HCEC 1CT (cell line): Measurements from ENCODE around the gene TRAF3.

ENCODE experiments used
- DNase-seq: peaks from one replicate; pipeline ENCODE4 v3.0.0-alpha.2; 2017

The TRAF3 gene

GRCh38 chr14:102897299-102898027, 120.2 kb downstream of the TRAF3 start:
- no peak for DNase-seq

- DNase-seq = no peak
Observed at GRCh38 chr14:102898298-102898697, 121.0 kb downstream of the TRAF3 start.

- no peak for DNase-seq
Observed at GRCh38 chr14:102898776-102899515, 121.7 kb downstream of the TRAF3 start.

- DNase-seq = no peak
Observed at GRCh38 chr14:102899516-102899900, 122.3 kb downstream of the TRAF3 start.

DNA sequence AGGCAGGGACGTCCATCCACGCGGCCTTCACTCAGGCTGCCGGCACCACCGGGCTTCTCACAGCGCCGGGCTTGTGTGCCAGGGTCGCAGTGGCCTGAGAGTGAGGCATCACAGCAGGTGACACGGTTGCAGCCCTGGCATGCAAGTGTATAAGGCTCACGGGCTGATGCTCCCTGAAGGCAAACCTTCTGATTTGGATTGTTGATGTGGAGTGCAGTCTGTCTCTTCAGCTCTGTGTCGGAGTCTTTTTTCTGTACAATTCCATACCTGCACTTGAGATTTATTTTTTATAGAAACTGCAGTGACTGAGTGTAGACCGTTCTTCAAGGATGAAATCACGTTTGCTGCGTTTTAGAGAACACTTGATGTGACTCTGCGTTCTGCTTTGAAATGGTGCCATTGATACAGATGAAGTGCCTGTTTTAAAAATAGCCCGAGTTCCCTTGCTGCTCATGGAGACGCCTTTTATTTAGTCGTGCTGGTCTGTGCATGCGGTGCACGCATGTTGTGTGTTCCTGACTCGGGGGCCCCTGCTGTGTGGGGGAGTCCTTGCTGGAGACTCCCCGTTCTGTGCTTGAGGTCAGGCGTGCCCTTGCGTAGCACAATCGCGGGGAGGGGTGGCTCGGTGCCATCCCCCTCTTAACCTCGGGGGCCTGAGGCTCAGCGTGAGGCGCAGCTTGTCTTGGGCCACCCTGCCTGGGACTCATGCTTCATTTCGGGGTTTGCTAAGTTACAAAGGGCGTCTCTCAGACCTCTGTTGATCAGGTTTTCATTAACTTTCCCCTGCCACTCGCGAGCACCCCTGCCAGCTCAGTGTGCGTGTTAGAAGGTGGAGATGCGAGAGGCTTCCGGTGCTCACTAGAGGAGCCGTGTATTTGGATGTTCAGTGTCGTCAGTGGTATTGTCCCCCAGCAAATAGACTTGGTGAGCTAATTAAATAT, 123.7 kb downstream of the TRAF3 start:
- DNase-seq = no peak

DNA sequence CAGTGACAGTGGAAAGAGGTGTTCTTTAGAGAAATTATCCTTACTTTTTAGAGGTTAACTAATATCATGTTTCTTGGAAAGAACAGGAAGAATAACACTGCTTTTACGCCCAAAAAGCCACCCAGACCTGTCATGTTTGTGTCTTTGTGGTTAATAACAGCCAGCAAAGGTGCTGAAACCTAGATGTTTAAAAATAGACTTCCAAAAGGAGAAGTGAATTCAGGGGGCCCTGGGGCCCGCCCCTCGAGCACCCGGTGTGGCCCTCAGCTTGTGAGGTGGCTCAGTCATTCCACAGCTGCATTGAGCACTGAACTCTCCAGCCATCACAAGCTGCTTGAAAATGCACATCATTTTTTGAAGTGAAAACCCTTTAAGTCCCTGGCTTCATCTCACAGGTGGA, 124.4 kb downstream of the TRAF3 start:
- no peak for DNase-seq

DNA sequence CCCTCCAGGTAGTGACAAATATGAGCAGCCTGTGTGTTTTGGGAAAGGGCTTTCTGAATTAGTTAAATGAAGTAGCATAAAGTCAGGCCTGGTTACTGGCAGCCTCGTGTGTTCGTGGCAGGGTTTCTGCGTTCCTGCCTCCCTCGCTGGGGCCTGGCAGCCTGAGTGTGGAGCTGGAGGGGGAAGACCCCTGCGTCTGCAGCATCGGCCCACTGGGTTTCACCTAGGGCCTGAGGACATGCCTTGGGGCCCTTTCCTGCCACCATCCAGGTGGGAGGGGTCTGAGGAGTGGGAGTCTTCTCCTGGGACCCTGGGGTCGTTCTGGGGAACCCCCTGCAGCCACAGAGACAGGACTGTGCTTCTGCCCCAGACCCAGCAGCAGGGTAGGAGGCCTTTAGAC, 124.8 kb downstream of the TRAF3 start:
- DNase-seq = no peak

DNA sequence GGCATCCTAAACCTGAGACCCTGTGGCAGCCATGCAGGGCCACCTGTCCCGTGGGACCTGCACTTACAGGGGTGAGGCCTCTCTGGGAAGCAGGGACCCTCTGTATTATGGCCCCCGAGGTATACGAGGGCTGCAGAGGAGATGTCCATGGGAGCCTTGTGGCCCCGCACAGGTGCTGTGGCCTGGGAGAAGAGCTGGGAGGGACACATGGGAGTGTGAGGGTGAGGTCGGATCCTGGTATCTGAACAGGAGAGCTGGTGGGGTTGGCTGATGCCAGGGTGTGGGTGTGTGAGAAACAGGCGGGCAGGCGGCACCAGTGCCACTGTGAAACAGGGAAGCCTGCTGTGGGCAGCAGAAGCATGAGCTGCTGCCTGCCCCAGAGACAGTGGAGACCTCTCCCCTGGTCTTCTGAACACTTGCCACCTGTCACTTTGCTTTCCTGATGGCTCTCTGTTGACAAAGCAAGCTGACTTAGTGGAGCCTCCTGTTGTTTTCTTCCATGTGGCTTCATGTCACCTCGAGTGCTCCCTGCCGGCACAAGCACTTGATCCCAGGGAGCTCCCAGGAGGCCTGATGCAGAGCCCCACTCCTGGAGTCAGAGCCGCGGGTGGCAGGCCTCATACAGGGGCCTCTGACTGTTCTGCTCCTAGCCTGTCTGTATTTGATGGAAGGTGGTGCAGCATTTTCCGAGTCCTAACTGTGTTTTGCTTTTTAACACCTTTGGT, 125.4 kb downstream of the TRAF3 start:
- no peak for DNase-seq

- no peak for DNase-seq
Observed at GRCh38 chr14:102903248-102903888, 126.1 kb downstream of the TRAF3 start.

- no peak for DNase-seq
Observed at GRCh38 chr14:102903889-102904512, 126.8 kb downstream of the TRAF3 start.

DNA sequence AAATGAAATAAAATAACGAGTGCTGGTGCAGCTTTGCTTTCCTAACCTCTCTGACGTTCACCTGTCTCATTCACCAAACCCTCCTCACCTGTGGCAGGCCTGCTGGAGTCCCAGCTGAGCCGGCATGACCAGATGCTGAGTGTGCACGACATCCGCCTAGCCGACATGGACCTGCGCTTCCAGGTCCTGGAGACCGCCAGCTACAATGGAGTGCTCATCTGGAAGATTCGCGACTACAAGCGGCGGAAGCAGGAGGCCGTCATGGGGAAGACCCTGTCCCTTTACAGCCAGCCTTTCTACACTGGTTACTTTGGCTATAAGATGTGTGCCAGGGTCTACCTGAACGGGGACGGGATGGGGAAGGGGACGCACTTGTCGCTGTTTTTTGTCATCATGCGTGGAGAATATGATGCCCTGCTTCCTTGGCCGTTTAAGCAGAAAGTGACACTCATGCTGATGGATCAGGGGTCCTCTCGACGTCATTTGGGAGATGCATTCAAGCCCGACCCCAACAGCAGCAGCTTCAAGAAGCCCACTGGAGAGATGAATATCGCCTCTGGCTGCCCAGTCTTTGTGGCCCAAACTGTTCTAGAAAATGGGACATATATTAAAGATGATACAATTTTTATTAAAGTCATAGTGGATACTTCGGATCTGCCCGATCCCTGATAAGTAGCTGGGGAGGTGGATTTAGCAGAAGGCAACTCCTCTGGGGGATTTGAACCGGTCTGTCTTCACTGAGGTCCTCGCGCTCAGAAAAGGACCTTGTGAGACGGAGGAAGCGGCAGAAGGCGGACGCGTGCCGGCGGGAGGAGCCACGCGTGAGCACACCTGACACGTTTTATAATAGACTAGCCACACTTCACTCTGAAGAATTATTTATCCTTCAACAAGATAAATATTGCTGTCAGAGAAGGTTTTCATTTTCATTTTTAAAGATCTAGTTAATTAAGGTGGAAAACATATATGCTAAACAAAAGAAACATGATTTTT, 128.2 kb downstream of the TRAF3 start:
- no peak for DNase-seq

DNA sequence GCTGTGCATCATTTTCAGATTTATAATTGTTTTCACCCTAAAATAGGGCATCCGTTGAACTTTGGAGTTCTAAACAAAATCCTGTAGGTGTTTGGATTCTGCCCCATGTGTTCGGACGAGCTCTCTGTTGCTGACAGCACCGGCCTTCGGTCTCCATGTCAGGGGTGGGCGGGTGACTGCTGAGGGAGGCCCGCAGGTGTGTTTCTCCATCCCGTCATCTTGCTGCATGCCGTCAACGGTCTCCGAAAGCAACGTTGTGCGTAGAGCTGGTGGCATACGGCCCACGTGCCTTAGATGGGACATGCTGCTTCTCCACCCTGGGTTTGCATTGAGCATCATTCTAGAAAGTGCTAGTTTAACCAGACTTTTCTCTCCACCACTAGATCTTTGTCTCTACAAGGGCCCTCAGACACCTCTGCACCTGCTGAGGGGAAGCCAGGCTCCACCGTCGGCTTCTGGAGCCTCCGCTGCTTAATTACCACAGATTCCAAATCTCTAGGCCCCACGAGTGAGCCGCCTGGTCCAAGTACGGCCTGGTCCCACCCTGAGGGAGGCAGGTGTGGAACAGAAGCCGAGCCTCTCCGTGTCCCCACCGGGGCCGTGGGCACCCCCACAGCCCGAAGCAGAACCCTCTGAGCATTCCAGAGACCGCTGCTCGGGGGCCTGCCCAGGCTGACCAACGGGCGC, 129.5 kb downstream of the TRAF3 start:
- no peak for DNase-seq

- no peak for DNase-seq
Observed at GRCh38 chr14:102907303-102907844, 130.1 kb downstream of the TRAF3 start.

GRCh38 chr14:102907980-102908730, 130.9 kb downstream of the TRAF3 start:
- no peak for DNase-seq

DNA sequence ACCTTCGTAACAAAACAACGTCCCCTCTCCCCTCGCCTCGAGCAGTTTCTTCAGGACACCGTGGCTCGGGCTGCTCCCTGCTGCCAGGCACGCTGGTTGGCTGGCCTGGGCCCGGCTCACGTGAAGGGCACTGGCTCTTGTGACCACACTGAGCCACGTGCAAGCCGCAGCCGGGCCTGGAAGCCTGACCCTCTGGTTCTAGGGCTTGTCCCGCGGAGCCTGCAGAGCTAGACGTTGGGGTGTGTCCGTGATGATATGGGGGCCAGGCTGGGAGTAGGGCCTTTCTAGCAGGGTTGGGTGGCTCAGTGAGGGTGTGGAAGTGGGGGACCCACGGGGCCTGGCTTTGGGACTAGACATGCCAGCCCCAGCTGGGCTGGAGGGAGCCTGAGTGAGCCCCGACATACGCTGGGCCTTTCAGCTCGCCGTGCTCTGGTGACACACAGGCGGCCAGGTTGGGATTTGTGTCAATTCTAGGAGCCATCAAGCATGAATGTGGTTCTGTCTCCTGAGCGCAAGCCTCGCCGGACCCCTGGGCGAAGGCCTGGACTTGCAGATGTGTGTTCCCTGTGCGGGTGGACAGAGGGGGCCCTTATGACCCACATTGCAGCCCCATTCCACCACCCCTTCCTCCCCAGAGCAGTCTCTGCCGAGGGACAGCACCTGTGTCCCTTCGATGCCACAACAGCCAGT, 131.7 kb downstream of the TRAF3 start:
- DNase-seq = no peak

DNA sequence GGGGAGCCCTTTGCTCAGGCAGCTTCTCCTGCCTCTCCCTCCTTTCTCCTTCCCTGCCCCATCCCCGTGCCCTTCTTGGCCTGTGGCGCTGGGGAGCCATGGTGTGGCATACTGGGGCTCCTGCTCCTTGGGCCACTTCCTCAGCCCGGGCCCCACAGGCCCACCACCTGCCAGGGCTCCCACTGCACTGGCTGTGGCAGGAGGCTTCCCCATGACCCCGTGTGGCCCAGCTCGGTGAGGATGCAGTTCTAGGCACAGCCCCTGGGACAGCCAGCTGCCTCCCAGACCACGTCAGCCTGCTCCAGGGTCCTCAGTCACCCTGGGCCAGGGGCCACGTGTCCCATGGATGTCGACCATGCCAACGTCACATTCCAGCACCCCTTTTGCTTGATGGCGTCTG, 132.2 kb downstream of the TRAF3 start:
- DNase-seq = no peak

GRCh38 chr14:102909911-102910310, 132.7 kb downstream of the TRAF3 start:
- no peak for DNase-seq

GRCh38 chr14:102910442-102910841, 133.2 kb downstream of the TRAF3 start:
- DNase-seq = no peak
